GM12874 (cell line): ENCODE results near the gene SOX4.

ENCODE experiments used
- TF ChIP-seq, protein P1 (sequence below): IDR thresholded peaks from 2 replicates; pipeline ENCODE4 v1.5.1; 2011; ENCODE audit warnings: low read depth, mild to moderate bottlenecking, control low read depth, low read length, moderate library complexity; ENCODE audit not compliant: insufficient read depth

The SOX4 gene

GRCh38 chr6:21593412-21593926 is at the start of gene SOX4:
Gene SOX4, plus strand, starts transcription at chr6:21593751. Its CDS starts 784 bp downstream, at chr6:21594535.
- TF ChIP-seq, protein P1, sequence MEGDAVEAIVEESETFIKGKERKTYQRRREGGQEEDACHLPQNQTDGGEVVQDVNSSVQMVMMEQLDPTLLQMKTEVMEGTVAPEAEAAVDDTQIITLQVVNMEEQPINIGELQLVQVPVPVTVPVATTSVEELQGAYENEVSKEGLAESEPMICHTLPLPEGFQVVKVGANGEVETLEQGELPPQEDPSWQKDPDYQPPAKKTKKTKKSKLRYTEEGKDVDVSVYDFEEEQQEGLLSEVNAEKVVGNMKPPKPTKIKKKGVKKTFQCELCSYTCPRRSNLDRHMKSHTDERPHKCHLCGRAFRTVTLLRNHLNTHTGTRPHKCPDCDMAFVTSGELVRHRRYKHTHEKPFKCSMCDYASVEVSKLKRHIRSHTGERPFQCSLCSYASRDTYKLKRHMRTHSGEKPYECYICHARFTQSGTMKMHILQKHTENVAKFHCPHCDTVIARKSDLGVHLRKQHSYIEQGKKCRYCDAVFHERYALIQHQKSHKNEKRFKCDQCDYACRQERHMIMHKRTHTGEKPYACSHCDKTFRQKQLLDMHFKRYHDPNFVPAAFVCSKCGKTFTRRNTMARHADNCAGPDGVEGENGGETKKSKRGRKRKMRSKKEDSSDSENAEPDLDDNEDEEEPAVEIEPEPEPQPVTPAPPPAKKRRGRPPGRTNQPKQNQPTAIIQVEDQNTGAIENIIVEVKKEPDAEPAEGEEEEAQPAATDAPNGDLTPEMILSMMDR, result no peak

DNA sequence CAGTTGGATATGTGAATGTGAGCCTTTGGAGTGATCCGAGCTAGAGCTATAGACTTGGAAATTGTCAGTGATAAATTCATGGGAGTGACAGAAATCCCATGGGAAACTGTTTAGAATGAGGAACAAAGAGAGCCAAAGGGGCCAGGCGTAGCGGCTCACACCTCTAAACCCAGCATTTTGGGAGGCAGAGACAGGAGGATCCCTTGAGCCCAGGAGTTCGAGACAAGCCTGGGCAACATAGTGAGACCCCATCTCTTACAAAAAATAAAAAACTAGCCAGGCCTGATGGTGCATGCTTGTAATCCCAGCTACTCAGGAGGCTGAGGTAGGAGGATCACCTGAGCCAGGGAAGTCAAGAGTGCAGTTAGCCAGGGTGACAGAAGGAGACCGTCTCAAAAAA is 39.3 kb upstream of the SOX4 start:
- TF ChIP-seq, protein P1, result no peak

- TF ChIP-seq, protein P1, result no peak
These were observed 38.4 kb upstream of the SOX4 start for GRCh38 chr6:21555197-21555596.

- TF ChIP-seq, protein P1, result no peak
These were observed 37.0 kb upstream of the SOX4 start for GRCh38 chr6:21556511-21556910.

DNA sequence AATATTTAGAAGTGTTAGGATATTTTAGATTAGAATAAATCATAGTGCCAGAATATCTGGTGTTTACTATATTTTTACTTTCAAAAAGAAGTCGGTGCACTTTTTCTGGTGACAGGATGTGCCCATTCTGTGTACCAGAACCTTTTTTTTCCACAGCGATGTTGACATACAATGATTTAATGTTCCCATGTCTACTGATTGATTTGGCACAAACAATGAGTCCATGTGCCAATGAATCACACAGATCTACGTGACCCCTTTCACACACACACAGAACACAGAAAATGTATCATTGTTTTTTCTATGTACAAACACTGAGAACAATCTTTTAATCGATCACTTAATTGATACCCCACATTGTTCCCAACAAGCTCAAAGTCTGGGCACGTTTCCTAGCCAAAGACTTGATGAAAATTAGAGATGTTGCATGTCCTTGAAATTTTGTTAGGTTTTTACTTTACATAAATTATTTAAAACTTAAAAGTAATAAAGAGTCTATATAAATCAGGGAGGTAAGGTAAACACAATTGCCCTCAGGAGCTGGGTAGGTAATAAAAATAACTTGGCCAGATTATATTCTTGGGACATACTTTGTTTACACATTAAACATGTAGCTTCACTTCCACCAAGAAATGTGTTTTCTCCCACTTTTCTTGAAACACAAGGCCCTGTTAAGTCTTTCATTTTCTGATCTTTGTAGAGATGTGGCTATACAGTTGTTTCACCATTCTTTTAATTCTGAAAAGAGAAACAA is 36.4 kb upstream of the SOX4 start:
- TF ChIP-seq, protein P1, result no peak

DNA sequence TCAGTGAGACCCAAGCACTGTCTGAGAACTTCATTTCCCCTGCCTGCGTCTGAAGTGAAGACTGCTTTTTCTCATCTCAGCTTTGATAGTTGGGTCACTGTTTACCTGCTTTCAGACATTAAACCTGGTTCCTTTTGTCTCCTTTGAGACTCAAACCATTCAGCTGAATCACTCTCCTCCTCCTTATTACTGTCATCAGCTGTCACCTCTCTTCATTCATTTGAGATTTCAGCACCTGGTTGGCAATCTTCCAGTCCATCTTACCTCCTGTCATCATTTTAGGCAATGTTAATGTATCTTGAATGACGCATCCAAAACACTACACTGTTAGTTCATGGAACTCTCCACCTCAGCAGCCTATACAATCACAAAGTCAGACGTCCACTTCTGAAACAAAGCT is 34.3 kb upstream of the SOX4 start:
- TF ChIP-seq, protein P1, result no peak

- TF ChIP-seq, protein P1, result no peak
These were observed 33.3 kb upstream of the SOX4 start for GRCh38 chr6:21560249-21560648.
